HG02970 (cell line): ENCODE measurements around the gene ASB18.
"Not testable (repeated sequence)": the region's sequence is repeated elsewhere in the genome, so short reads cannot be mapped to it uniquely, and the experiment has no call there.

ENCODE experiments used
- ATAC-seq: cut with Tn5 transposase; IDR thresholded peaks from one replicate; pipeline ENCODE4 v1.9.1; 2021; ENCODE audit warnings: mild to moderate bottlenecking, moderate library complexity, moderate number of reproducible peaks; ENCODE audit not compliant: unreplicated experiment, low FRiP score

ASB18 gene

GRCh38 chr2:236286873-236287545 is 22.8 kb upstream of the ASB18 start:
- ATAC-seq: no peak

- ATAC-seq: no peak
These were observed 20.0 kb upstream of the ASB18 start for GRCh38 chr2:236284208-236284607.

GRCh38 chr2:236282406-236282805 is 18.2 kb upstream of the ASB18 start:
- no peak for ATAC-seq

DNA sequence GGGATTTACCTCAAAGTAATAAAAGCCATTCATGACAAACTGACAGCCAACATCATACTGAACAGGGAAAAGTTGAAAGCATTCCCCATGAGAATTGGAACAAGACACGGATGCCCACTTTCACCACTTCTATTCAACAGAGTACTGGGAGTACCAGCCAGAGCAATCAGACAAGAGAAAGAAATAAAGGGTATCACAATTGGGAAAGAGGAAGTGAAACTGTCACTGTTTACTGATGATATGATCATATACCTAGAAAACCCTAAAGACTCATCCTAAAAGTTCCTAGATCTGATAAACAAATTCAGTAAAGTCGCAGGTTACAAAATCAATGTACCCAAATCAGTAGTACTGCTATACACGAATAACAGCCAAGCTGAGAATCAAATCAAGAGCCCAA is 17.2 kb upstream of the ASB18 start:
- ATAC-seq: no peak

DNA sequence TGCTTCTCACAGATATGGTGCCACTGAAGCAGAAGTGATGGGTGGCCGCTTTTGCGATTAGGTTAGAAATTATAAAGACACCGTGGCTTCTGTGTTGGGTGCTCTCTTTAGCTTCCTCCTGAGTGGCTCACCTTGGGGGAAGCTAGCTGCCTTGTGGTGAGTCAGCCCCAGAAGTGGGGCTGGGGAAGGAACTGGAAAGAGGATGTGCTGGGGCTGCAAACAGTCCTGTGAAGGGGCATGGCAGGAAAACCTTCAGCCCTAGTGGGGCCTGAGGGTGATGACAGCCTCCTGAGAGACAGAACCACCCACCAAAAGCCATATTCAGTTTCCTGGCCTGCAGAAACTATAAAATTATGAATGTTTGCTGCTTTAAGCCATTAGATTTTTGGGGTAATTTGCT is 8.9 kb upstream of the ASB18 start:
- no peak for ATAC-seq

GRCh38 chr2:236271851-236272250 is 7.6 kb upstream of the ASB18 start:
- ATAC-seq: no peak

DNA sequence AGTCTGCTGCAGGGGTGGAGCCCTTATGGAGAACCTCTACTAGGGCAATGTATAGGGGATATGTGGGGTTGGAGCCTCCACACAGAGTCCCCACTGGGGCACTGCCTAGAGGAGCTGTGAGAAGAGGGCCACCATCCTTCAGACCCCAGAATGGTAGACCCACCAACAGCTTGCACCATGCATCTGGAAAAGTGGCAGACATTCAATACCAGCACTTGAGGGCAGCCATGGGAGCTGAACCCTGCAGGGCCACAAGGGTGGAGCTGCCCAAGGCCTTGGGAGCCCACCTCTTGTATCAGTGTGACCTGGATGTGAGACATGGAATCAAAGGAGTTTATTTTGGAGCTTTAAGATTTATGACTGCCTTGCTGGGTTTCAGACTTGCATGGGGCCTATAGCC is 5.7 kb upstream of the ASB18 start:
- ATAC-seq: not testable (repeated sequence)

- ATAC-seq: no peak
These were observed 1.5 kb upstream of the ASB18 start for GRCh38 chr2:236265675-236266074.

DNA sequence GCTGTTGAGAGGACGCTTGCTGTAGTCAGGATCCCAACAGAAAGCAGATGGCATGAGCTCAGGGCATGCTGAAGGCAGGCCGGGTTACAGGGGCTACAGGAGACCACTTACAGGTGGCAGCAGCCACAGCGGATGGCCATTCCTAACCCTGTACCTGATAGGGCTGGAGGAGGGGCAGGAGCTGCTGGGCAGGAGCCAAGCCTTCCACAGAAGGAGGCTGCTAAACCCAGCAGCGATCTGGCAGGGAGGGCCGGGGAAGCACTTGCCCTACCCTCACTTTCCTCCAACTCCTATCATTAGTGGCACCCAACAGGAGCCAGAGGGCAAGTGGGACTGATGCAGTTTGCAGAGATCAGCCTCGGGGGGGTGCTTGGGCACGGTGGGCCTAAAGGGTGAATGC is 2.0 kb downstream of the ASB18 start:
- ATAC-seq: no peak

- ATAC-seq: no peak
These were observed 2.8 kb downstream of the ASB18 start for GRCh38 chr2:236261452-236261851.

GRCh38 chr2:236259371-236259770 is 4.8 kb downstream of the ASB18 start:
- ATAC-seq: no peak

GRCh38 chr2:236257575-236257974 is 6.6 kb downstream of the ASB18 start:
- no peak for ATAC-seq

- no peak for ATAC-seq
These were observed 7.1 kb downstream of the ASB18 start for GRCh38 chr2:236257136-236257535.

DNA sequence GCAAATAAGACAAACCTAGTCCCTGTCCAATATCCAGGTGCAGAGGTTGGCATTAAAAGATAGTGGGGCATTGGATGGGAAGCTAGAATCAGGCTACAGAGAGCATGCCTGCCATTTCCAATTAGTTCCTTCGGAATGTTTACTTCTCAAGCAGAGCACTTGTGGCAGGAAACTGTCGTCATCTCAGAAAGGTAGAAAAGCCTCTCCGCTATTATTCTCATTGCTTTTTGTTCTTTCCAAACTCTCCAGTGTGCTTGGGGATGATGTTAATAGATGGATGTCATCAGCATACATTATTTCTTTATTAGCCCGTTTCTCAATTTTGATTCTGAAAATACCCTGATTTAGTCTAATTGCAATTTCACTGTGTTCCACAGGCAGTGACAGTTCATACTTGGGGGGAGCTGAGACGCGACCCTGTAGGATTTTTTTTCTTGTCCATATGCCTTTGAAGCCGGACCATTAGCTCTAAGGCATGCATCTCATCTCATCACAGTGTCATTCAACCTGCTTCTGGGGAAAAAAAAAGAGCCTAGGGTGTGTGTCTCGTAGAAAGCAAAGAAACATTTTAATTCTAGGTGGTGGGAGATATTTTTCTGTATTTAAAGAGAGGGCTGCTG is 7.7 kb downstream of the ASB18 start:
- ATAC-seq: no peak

- no peak for ATAC-seq
These were observed 9.5 kb downstream of the ASB18 start for GRCh38 chr2:236254674-236255073.

DNA sequence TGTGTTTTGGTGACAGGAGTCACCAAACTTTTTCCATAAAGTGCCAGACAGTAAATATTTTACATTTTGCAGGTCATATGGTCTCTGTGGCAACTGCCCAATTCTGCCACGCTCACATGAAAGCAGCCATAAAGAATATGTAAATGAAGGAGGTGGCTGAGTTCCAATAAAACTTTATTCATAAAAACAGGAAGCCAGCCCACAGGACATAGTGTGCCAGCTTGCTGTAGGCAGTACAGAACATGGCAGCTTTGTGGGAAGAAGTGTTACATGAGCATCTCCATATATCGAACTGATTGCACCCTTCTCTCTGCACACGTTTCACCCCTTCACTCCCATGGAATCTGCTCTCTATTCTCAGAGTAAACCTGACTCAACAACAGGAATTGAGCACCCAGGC is 10.2 kb downstream of the ASB18 start:
- no peak for ATAC-seq

- ATAC-seq: no peak
These were observed 11.6 kb downstream of the ASB18 start for GRCh38 chr2:236252602-236253001.

- ATAC-seq: no peak
These were observed 13.2 kb downstream of the ASB18 start for GRCh38 chr2:236250909-236251579.

- no peak for ATAC-seq
These were observed 13.9 kb downstream of the ASB18 start for GRCh38 chr2:236250286-236250685.

GRCh38 chr2:236249066-236249465 is 15.1 kb downstream of the ASB18 start:
- ATAC-seq: no peak

DNA sequence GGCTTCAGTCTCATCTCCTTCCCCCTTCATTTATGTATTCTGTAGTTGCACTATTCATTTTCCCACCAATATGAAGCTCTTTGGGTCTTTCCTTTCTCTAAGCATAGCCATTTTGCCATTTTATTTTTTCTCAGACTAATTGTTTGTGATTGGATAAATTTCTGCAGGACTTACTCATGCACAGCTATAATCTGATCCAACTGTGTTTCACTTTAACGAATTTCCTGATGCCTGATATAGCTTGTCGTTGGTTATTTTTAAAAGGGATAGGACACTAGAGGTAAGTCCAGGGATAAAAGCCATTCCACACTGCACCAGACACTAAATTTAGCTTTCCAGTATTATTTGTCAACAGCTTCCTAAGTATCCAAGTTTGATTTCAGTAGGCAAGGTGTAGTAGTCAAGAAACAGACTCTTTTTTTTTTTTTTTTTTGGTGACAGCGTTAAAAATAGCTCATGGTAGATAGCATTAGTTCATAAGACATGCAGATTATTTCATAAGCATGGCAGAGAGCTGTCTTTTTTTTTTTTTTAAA is 17.4 kb downstream of the ASB18 start:
- ATAC-seq: no peak

DNA sequence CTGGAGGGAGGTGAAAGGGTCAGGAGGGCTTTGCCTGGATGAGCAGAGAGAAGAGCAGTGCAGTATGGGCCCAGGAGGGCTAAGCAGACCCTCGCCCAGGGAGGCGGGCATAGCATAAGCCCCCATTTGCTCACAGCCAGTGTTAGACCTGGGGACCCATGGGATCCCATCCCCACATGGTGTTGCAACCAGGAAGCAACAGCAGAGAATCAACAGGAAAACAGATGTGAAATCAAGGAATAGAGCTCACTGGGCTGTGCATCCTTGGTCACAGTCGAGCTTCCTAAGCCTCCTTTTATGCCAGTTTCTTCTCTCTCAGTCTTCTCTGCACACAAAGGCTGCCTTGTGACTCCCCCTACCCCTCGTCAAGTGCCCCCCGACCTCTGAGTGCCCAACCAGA is 19.9 kb downstream of the ASB18 start:
- ATAC-seq: no peak
